Measurements from ENCODE around the gene NKAIN4. TPM values are rescaled to one million over a fixed set of nuclear protein-coding genes. Genes with fewer than 3 reads are reported as not detected.

The NKAIN4 gene
- total RNA-seq, 1 donor from 2014 or later = 16.1 TPM

- no peak for DNase-seq (ENCODE audit: low spot score in 2 of 2, unreplicated experiment in 2 of 2)
- H3K4me1 Mint-ChIP-seq = peaks cover 20% of the 10 kb centered on the region
- H3K9me3 Mint-ChIP-seq = no peaks in the 10 kb centered on the region
- H3K27ac Mint-ChIP-seq = no peak overlapping the region
- peaks cover 24% of the 10 kb centered on the region for H3K27me3 Mint-ChIP-seq (ENCODE audit: low read depth)
- no peak overlapping the region for H3K4me3 Mint-ChIP-seq
- no peaks in the 10 kb centered on the region for H3K36me3 Mint-ChIP-seq
- TF ChIP-seq CTCF (IDR thresholded peaks at IDR 0.05; ENCODE audit: unreplicated experiment) = no peak
Observed at GRCh38 chr20:63219866-63220521, 34.3 kb downstream of the NKAIN4 start.

GRCh38 chr20:63219447-63219821 is 34.8 kb downstream of the NKAIN4 start:
- H3K27me3 Mint-ChIP-seq (ENCODE audit: low read depth) = peaks cover 24% of the 10 kb centered on the region
- no peak overlapping the region for H3K27ac Mint-ChIP-seq
- no peak overlapping the region for H3K4me3 Mint-ChIP-seq
- DNase-seq (ENCODE audit: low spot score in 2 of 2, unreplicated experiment in 2 of 2) = no peak
- TF ChIP-seq CTCF (IDR thresholded peaks at IDR 0.05; ENCODE audit: unreplicated experiment) = no peak
- peaks cover 20% of the 10 kb centered on the region for H3K4me1 Mint-ChIP-seq
- H3K9me3 Mint-ChIP-seq = no peaks in the 10 kb centered on the region
- no peaks in the 10 kb centered on the region for H3K36me3 Mint-ChIP-seq

- no peak for DNase-seq (ENCODE audit: low spot score in 2 of 2, unreplicated experiment in 2 of 2)
- H3K27ac Mint-ChIP-seq = no peak overlapping the region
Observed at GRCh38 chr20:63218701-63219446, 35.4 kb downstream of the NKAIN4 start.

GRCh38 chr20:63217706-63218105 is 36.6 kb downstream of the NKAIN4 start:
- Mint-ChIP-seq H3K27ac (no peak overlapping the region), H3K27me3 (ENCODE audit: low read depth) (peaks cover 21% of the 10 kb centered on the region), H3K4me3 (no peak overlapping the region), H3K36me3 (peaks cover 12% of the 10 kb centered on the region), H3K9me3 (no peaks in the 10 kb centered on the region), H3K4me1 (peaks cover 27% of the 10 kb centered on the region)
- DNase-seq (ENCODE audit: low spot score in 2 of 2, unreplicated experiment in 2 of 2) = no peak
- TF ChIP-seq CTCF (IDR thresholded peaks at IDR 0.05; ENCODE audit: unreplicated experiment) = no peak

More at GRCh38 chr20:63218701-63219446, 35.4 kb downstream of the NKAIN4 start:
- Mint-ChIP-seq H3K4me3 (no peak overlapping the region), H3K27me3 (ENCODE audit: low read depth) (peaks cover 24% of the 10 kb centered on the region), H3K4me1 (peaks cover 22% of the 10 kb centered on the region), H3K36me3 (peaks cover 4% of the 10 kb centered on the region), H3K9me3 (no peaks in the 10 kb centered on the region)
- TF ChIP-seq CTCF (IDR thresholded peaks at IDR 0.05; ENCODE audit: unreplicated experiment) = no peak

- H3K4me3 Mint-ChIP-seq = peak overlapping the region; percentile 72
- H3K36me3 Mint-ChIP-seq = peaks cover 17% of the 10 kb centered on the region
- DNase-seq (ENCODE audit: low spot score in 2 of 2, unreplicated experiment in 2 of 2) = no peak
- H3K27me3 Mint-ChIP-seq (ENCODE audit: low read depth) = peaks cover 15% of the 10 kb centered on the region
- peak overlapping the region; percentile 54 for H3K27ac Mint-ChIP-seq
- peaks cover 33% of the 10 kb centered on the region for H3K4me1 Mint-ChIP-seq
- H3K9me3 Mint-ChIP-seq = no peaks in the 10 kb centered on the region
- TF ChIP-seq CTCF (IDR thresholded peaks at IDR 0.05; ENCODE audit: unreplicated experiment) = no peak
Observed at GRCh38 chr20:63216849-63217471, 37.3 kb downstream of the NKAIN4 start.
